Activated T-cell treated with anti-CD3 and anti-CD28 coated beads for 1 hour (primary cell): Measurements from ENCODE around the gene MRPL41.
"Not testable (repeated sequence)": the region's sequence is repeated elsewhere in the genome, so short reads cannot be mapped to it uniquely, and the experiment has no call there.

Experiments
- DNase-seq: peaks from one replicate; pipeline ENCODE4 v3.0.0-alpha.2; 2020; ENCODE audit warnings: low read depth

MRPL41 gene

GRCh38 chr9:137522746-137523455 lies 28.8 kb upstream of the MRPL41 start:
- no peak for DNase-seq

- no peak for DNase-seq
Measured at GRCh38 chr9:137524161-137524980, 27.3 kb upstream of the MRPL41 start.

GRCh38 chr9:137524981-137525317 lies 26.7 kb upstream of the MRPL41 start:
- no peak for DNase-seq

DNA sequence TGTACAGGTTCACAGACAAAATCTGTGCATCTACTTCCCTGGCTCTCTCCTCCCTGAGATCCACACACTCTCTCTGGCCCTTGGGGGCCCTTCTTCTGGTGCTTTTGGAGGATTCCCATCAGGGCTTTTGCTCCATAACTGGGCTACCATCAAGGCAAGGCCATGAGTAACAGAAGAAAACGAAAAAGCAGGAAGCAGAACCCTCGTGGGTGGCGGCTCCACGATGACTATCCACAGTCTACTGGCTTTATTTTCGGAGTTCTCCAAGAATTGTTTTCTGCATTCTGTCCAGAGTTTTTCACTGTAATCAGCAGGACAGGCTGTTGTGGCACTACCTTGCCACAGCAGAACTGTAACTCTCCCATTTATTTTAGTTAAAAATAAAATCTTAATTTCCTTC lies 21.3 kb upstream of the MRPL41 start:
- DNase-seq, result no peak

- DNase-seq, result no peak
Measured at GRCh38 chr9:137531099-137531765, 20.4 kb upstream of the MRPL41 start.

- not testable (repeated sequence) for DNase-seq
Measured at GRCh38 chr9:137532891-137533468, 18.7 kb upstream of the MRPL41 start.

DNA sequence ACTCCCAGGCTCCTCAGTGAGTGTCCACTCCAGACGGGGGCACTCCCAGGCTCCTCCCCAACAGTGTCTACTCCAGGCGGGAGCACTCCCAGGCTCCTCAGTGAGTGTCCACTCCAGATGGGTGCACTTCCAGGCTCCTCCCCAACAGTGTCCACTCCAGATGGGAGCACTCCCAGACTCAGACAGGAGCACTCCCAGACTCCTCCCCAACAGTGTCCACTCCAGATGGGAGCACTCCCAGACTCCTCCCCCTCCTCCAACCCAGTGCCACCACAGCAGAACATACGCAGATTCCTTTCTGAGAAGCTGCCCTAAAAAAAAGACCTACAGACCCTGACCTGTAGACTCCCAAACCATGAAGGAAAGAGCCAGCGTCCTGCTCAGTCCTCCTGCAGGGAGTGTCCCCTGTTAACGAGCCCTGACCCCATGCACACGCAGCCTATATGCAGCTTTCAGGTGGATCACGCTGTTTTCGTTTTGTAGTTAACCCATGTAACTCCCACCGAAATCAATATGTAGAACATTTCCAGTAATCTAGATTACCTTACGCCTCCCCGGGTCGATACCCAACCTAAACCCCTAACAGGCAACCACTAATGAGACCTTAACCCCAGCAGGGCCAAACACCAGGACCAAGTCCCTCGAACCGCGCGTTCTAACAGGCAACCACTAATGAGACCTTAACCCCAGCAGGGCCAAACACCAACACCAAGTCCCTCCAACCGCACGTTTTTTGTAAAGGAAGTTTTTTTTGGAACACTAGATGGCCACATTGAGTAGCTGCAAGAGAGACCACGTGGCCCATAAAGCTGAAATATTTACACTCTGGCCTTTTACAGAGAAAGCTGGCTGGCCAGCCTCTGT lies 17.2 kb upstream of the MRPL41 start:
- DNase-seq, result no peak

GRCh38 chr9:137535120-137535428 lies 16.6 kb upstream of the MRPL41 start:
- DNase-seq, result no peak

GRCh38 chr9:137536594-137537131 lies 15.0 kb upstream of the MRPL41 start:
- DNase-seq, result not testable (repeated sequence)

- no peak for DNase-seq
Measured at GRCh38 chr9:137538058-137538457, 13.6 kb upstream of the MRPL41 start.

DNA sequence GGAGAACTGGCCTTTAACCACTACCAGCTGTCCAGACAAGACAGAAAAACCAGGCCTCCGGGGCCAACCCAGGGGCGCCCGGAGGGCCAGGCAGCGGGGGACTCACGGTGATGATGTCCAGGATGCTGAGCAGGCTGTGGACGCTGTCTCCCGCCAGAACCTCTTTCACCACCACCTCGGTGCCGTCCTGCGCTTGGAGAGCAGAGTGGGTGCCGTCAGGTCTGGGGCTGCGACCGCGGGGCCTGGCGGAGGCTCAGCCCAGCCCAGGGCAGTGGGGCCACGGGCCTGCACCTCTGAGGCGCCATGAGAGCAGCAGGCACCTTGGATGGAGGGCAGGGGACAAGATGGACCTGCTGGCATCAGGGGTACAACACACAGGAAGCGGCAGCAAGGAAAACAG lies 11.1 kb upstream of the MRPL41 start:
- no peak for DNase-seq

- no peak for DNase-seq
Measured at GRCh38 chr9:137542486-137542885, 9.2 kb upstream of the MRPL41 start.

DNA sequence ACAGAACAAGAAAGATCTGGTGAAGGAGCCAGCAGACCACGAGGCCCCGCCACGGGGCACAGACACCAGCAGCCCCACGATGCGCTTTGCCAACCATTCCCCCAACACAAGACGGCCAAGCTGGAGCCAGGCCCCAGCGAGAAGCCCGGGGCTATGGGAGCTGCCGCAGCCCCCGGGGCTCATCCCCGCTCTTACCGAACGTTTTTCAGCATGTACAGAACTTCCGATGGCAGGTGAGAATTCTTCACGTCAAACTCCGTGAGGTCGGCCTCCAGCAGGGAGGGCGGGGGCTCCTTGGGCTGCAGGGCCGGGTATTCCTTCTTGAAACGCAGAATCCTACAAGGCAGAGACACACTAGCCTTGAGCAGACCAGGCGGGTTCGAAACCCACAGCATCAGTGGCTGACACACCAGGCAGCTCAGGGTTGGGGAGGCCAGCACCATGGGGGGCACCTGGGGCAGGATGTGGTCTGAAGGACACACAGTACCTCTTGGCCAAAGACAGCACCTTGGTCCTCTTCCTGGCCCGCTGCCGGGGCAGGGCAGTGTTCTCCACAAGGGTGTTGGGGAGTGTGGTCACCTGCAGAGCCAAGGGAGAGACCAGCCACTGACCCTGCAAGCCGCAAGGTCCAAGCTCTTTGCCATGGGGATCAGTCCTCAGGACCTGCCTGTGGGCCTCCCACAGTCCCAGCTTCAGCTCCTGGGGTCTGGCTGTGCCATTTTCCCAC lies 8.3 kb upstream of the MRPL41 start:
- no peak for DNase-seq

GRCh38 chr9:137544176-137544760 lies 7.4 kb upstream of the MRPL41 start:
- no peak for DNase-seq

- no peak for DNase-seq
Measured at GRCh38 chr9:137545123-137545522, 6.6 kb upstream of the MRPL41 start.

GRCh38 chr9:137547687-137548543 lies 3.8 kb upstream of the MRPL41 start:
- DNase-seq, result no peak

- DNase-seq, result peak; percentile 37
Measured at GRCh38 chr9:137550231-137550621, 1.5 kb upstream of the MRPL41 start, which contains the start of gene PNPLA7. TSS of gene PNPLA7 (minus strand) at chr9:137550402. CDS start at chr9:137550197, 205 bp downstream.

- not testable (repeated sequence) for DNase-seq
Measured at GRCh38 chr9:137550958-137551263, 768 bp upstream of the MRPL41 start.

DNA sequence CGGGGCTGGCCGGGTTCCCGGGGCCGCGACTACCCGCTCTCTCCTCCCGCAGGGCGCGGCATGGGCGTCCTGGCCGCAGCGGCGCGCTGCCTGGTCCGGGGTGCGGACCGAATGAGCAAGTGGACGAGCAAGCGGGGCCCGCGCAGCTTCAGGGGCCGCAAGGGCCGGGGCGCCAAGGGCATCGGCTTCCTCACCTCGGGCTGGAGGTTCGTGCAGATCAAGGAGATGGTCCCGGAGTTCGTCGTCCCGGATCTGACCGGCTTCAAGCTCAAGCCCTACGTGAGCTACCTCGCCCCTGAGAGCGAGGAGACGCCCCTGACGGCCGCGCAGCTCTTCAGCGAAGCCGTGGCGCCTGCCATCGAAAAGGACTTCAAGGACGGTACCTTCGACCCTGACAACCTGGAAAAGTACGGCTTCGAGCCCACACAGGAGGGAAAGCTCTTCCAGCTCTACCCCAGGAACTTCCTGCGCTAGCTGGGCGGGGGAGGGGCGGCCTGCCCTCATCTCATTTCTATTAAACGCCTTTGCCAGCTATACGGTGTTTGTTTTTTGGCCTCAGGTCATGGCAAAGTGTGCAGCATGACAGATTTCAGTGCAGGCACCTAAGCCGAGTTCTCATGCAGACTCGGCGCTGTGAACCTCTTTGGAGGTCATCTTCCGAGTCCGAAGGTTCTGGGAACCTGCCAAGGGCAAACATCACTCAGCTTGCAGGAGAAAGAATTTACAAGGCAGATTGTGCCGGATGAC lies 516 bp downstream of the MRPL41 start:
- DNase-seq, result no peak
